ENCODE measurements around the gene CA7.
A peak's percentile ranks its signal among the peaks of the same experiment; 100 is the strongest.

The CA7 gene

DNA sequence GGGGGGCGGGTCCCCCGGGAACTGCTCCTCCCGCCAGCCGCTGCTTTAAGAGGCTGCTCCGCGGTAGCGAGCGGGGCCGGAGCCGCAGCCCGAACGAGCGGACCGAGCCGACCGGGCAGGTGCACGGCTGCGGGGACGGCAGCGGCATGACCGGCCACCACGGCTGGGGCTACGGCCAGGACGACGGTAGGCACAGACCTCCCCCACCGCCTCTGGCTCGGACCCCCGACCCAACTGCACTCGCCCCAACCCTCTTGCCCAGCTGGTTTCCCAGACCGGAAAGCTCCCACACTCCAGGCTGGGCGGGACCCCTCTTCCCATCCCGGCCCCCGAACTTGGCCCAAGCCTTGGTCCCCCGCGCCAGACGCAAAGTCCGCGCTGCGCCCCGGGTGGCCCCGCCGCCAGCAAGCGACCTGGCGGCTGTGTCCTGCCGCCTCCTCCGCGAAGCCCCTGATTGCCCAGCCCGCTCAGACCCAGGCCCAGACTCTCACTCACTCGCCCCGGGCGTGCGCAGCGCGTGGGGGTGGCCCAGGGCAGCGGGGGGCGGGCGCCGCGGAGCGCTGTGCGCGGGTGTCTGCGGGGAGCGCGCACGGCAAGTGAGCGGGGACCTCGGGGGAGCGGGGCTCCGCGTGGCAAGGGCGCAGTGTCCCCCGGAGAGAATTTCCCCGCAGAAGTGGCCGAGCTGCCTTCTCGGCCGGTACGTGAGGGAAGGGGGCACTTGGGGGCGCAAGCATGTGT lies at the start of gene CA7:
CA7 (plus strand) TSS at position 73 of the 738 bp plus-strand sequence; CDS start at position 147, 74 bp downstream.
- DNase-seq, result no peak

DNA sequence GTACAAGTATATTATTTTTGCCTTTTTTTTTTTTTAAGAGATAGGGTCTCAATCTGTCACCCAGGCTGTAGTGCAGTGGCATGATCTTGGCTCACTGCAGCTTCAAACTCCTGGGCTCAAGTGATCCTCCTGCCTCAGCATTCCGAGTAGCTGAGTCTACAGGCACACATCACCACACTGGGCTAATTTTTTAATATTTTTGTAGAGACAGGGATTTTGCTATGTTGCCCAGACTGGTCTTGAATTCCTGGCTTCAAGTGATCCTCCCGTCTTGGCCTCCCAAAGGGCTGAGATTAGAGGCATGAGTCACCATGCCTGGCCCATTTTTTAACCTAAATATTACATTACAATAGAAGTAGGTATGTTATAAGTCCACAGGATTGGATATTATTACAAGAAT lies 46.1 kb upstream of the CA7 start:
- no peak for DNase-seq

DNA sequence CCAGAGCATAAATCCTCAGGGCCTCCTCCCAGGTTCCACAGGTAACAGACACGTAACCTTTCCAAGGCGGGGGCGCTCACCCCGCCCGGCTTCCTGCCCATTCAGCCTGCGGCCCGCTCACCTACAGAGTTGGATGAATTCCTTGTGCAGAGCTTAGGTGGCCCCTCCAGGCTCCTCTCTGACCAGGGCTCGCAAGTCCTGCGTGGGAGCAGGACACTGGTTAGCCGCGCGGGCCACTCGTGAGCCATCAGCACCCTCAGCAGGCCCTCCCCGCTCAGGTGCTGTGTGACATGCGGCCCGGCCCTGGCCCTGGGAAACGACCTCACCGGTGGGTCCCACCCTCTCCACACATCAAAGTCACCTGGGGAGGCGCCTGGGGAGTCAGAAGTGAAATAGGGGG lies 43.4 kb upstream of the CA7 start:
- DNase-seq, result no peak

DNA sequence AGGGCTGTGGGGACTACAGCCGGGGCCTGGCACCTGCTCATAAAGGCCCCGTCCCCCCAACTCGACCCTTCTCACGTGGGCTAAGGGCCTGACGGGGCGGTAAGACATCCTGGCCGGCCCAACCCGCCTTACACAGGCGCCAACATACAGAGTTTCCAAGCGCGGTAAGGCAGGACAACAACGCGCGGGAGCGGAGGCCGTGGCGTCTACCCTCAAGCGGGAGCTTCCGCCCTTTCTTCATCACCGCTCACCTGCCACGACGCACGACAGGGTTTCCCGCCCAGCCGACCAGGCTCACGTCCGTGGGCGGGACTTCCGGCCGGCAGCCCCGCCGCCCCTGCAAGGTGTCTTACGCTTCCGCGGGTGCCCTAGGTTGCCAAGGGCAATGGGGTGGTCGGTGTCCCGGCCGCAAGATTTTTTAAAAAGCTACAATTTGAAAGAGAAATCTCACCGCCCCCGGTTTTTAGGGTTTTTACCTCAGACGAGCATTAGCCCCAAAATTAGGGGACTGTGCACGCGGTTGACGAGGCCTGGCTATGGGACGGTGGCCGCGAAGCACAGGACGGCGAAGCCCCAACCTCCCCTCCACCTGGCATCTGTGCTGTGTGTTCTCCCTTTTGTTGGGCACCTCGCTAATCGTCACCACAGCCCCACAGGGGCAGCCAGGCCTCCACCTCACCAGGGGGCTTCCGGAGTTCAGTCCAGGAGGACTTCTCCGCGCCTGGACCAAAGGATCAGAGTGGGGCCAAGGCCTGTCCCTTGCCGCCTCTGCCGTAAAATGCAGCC lies 42.7 kb upstream of the CA7 start, which contains the start of gene TERB1:
TERB1 (minus strand) TSS at position 265 of the 786 bp plus-strand sequence. CDS start 4,786 bp downstream, outside the sequence.
- no peak for DNase-seq

DNA sequence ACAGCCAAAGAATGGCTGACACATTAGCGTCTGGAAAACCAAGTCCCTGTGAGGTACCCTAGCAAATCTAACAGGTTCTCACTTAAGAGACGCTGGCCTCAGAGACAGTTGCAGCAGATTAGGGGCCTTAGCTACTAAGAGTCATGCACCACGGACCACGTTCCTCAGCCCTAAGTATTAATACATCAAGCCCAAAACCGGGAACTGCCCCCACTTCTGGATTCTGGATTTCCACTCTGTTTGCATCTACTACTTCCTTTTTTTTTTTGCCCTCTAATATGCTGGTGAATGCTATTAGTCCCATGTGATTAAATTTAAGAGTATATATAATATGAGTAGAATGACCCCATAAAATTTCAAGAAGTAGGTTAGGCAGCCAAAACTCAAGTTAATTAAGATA lies 42.1 kb upstream of the CA7 start:
- DNase-seq, result no peak

DNA sequence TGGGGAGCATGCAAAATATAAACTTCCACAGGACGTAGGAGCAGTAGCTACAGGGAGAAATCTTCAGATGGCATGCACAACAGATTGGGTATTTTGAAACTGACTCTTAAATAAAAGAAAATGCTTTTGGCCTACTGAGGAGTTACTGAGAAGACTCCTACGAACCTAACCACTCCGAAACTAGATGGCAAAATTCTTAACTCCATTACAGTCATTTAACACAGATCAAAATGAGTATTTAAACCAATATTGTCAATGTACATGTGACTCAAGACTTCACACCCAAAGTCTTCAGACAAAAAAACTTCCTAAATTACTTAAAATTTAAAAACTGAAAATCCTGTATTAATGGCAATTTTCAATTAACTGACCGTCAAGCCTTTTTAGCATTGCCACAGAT lies 34.4 kb upstream of the CA7 start:
- DNase-seq, result no peak

DNA sequence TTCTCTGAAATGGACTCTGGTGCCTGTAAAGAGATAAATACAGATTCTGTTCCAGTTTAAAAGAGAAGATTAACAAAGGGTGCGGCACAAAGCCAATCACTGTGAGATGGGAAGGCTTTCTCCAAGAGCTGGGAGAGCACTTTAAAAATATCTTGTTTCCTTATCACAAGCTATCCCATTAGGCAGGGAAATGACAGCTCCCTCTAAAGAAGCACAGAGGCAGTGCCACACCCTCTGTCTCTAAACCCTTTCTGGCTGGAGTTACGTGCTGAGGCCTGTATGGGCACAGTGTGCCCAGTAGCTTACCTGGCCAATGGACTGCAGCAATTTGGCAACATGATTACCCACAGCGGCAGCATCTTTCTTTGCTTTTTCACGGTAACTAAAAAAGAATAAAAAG lies 33.8 kb upstream of the CA7 start:
- no peak for DNase-seq

DNA sequence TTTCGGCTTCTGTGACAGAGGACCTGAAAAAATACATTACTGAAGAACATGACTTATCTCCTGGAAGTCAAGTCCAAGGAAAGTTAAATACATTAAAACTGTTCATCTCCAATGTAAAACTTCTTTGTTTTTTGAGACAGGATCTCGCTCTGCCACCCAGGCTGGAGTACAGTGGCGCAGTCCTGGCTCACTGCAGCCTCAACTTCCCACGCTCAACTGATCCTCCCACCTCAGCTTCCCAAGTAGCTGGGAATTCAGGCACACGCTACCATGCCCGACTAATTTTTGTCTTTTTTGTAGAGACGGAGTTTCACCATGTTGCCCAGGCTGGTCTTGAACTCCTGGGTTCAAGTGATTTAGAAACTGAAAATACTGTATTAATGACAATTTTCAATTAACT lies 33.2 kb upstream of the CA7 start:
- DNase-seq, result no peak

DNA sequence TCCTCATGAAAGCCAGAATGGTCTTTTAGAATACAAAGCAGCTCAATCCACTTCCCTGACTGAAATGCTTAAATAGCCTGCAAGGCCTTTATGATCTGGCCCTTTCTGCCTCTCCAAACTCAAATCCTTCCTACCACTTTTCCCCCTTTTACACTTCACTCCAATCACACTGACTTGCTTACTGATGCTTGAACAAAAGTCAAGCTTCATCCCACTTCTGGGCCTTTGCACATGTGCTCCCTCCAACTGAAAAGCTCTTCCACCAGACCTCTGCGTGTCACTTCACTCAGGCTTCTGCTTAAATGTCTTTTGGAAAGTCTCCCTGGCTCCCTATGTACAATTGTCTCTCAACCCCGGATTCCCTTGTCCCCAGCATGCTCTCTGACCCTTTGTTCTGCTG lies 29.5 kb upstream of the CA7 start:
- no peak for DNase-seq

DNA sequence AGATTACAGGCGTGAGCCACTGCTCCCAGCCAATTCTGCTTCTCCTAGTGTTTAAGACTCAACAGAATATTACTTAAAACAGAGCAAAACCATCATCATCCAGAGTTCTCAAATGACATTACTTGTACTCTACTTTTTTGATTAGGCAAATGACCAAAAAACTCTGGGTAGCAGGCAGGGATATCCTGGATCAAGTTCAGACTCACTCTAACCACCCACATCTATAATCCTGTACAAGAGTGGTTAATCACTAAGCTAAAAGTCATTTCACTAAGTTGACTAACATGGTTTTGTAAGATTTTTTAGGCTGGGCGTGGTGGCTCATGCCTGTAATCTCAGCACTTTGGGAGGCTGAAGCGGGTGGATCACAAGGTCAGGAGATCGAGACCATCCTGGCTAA lies 20.2 kb upstream of the CA7 start:
- no peak for DNase-seq

DNA sequence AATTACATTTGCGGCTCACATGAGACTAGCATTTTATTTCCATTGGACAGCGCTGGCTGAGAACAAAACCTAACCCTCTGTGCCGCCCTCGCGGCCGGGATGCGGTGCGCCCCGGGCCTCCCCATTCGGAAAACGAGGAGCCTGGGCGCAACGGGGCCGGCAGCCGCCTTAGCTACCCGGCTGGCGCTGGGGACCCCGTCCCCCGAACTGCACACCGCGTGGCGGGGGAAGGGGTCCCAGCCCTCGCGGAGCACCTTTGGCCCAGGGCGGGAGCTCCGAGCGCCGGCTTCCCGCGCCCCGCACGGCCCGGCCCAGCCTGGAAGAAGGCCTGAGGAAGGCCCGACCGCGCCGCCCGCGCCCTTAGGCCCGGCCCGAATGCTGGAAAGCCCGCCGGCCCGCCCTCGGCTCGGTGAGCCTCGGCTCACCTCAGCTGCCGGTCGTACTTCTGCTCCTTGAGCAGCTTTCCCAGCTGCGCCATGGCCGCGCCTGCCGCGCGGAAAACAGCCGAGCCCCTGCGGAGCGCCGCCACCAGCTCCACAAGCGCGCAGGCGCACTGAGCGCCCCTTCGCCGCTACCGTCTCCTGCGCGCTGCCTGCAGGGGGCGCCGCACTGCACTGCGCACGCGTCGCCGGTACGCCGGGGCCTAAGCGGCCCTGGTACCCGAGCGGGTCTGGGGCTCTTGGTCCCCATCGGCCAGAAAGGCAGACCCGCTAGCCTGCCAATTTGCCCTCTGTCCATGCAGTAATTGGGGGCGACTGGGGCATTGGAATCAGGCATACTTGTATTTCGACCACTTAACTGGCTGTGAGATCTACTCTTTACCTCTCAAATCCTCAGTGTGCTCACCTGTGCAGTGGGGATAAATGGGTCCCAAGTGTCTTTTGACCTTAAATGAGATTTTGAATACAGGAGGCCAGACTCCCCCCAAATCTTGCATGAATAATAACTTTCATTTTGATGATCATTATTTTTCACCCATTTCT lies 13.5 kb upstream of the CA7 start, which contains the start of gene NAE1:
NAE1 (minus strand) TSS at position 555 of the 983 bp plus-strand sequence; CDS start at position 478, 77 bp downstream.
- DNase-seq, result peak; percentile 90

DNA sequence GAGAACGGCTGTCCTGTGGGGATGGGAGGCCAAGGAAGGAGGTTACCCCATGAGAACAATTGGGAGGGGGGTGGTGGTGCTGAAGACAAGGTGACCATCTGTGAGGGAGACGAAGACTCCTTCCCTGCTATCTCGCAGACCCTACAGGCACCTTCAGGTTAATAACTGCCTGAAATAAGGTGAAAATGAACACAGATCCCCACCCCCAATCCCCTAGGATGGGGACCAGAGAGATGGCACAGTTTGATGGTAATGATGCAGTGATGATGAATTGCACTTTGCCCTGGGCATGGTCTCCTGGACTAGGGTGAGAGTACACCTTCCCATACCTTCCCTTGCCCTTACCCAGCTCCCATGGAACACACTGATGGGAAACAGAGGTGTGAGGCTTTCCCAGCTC lies 12.0 kb upstream of the CA7 start:
- no peak for DNase-seq

DNA sequence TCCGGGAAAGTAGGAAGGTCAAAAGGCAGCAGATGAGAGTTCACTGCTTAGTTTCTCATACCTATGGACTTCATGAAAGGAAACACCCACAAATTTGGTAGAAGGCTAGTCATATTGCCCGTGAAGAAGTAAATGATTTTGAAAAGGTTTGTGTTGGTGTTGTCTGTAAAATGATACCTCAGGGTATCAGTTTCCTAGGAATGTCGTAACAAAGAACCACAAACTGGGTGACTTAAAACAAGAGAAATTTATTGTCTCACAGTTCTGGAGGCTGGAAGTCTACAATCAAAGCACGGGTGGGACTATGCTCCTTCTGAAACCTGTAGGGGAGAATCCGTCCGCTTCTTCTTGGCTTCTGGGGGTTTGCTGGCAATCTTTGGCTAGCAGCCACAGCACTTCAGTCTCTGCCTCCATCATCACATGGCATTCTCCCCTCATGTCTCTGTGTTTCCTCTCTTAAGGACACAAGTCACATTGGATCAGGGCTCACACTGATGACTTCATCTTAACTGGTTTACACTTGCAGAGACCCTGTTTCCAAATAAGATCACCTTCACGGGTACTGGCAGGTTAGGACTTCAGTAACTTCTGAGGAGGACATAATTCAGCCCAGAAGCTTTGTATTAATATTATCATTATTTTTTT lies 11.4 kb upstream of the CA7 start:
- no peak for DNase-seq

DNA sequence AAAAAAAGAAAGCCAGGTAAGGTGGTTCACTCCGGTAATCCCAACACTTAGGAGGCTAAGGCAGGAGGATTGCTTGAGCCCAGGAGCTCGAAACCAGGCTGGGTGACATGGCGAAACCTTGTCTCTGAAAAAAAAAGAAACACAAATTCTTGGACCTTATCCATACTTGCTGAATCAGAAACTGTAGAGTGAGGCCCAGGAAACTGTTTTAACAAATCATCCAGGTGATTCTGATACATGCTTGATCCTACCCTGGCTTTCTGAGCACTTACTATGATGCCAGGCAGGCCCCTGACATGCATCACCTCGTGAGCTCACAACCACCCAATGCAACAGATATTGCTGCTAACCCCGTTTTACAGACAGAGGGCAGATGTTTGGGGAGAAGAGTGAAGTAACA lies 9.5 kb upstream of the CA7 start:
- DNase-seq, result no peak

DNA sequence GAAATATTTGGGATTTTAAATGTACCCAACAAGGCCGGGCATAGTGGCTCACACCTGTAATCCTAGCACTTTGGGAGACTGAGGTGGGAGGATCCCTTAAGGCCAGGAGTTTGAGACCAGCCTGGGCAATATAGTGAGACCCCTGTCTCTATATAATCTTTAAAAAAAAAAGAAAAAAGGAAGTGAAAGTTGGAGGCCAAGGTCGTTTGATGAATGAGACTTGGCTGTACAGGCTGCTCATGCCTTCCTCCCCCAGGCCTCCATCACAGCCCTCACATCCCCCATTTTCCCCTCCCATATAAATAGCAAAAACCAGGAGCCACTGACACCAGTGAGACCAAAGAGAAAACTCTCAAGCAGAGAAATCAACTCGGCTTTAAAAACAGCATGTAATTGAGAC lies 3.3 kb upstream of the CA7 start:
- no peak for DNase-seq

DNA sequence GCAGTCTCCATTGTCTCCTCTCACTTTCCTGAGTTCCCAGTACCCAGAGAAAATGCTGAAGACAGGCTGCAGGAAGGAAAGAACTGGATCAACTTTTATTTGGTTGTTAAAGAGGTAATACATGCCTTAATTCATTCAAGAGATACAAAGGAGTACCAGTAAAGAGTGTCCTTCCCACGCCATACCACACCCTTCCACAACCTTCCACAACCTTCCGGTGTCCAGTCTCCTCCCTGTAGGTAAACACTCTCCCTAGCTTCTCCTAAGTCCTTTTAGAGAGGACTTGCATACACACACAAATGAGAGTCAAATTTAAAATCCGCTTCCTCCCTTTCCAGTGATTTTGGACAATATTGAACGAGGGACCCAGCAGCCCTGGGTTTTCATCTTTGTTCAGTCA lies 2.8 kb upstream of the CA7 start:
- no peak for DNase-seq

DNA sequence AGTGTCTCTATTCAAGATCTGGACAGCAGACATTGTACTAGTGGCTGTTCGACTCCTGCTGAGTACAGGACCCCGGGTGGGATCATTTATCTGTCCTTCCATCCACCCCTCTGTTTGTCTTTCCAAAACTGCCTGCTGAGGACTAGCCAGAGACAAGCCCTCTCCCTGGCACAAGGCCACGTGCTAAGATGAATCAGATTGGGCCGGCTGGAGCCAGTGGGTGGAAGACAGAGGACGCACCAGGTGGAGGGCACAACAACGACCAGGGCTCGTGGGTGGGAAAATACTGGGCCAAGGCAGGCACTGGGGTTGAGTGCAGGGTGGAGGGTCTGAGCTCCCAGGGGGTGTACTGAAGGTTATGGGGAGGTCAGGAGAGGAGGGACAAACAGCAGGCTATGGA lies 1.4 kb upstream of the CA7 start:
- DNase-seq, result no peak

DNA sequence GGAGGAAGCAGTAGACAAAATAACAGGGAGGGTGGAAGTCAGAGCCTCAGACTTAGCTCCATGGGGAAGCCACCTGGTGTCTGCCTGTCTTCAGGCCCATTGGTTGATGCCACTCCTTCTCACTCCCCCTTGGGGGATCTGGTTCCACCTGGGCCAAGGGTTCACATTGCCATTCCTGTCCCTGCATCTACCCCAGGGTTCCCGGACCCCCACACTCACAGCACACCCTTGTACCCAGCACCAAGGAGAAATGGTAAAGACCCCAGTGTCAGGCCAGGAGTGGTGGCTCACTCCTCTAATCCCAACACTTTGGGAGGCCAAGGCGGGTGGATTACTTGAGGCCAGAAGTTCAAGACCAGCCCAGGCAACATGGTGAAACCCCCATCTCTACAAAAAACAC lies 1.0 kb upstream of the CA7 start:
- no peak for DNase-seq

DNA sequence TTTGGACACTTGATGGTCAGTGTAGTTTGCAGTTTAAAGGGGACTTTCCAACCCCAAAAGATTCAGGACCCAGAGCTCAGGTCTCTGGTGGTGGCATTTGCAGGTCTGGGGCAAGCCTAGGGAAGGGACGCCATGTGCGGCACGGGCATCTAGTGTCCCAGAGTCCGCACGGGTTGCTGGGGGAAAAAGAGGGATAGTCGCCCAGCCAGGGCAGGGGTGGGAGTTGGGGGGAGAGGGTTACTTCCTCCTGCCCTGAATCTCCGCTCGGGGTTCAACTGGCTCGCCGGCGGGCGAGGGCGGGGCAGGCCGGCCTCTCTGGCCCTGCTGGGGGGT lies 239 bp upstream of the CA7 start:
- no peak for DNase-seq

DNA sequence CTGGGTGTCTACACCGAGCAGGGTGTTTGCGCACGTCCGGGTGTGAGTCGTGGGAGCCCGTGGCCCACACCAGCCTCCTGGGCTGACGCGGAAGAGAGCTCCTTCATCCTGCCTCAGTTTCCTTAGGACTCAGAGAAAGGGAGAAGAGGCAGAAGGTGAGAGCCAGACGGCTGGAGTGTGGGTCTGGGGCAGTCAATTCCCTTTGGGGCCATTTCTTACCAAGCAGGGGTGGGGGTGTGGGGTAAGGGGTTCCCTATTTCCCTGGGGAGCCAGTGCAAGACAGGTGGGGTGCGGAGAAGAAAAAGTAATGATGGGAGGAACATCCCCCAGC lies 831 bp downstream of the CA7 start:
- DNase-seq, result no peak

DNA sequence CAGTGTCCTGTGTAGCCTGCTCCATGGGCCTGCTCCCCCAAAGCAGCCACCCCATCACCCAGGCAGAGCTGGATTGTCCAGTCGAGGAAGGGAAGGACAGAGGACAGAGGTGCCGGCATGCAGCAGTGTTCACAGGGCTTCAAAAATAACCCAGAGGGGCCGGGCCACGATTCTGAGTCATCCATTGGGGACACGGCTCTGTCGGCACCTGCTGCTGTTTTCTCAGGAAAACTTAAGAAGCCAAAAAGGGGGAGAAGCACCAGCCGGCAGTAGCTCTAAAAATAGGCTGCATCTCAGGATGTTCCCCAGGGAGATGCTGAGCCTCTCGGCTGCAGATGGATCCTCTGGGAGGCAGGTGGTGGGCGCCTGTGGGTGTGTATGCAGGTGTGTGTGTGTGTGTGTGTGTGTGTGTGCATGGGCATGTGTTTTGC lies 1.6 kb downstream of the CA7 start:
- no peak for DNase-seq

DNA sequence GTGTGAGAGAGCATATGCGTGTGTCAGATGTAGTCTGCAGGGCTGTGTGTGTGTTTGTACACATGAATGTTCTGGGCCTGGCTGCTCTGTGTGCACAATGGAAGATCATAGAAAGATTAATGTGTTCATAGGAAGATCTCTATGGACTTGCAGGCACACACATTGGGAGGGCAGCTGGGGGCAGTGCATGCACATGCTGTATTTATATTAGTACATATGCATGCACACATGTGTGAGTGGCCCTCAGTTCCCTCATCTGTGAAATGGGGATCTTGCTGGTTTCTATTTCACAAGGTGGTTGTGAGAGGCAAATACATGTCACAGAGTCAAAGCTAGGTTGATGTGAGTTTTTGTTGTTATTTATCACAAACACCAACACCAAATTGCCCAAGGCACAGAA lies 2.1 kb downstream of the CA7 start:
- DNase-seq, result no peak

DNA sequence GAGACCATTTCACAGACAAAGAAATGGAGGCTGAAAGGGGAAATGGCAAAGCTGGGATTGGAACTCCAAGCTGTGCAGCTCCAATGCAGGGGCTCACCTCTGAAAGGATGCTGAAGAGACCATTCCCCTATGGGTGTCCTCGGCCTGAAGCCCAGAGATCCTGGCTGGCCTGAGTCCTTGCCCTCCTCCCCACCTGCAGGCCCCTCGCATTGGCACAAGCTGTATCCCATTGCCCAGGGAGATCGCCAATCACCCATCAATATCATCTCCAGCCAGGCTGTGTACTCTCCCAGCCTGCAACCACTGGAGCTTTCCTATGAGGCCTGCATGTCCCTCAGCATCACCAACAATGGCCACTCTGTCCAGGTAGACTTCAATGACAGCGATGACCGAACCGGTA lies 2.6 kb downstream of the CA7 start:
- no peak for DNase-seq
